GM19397 (cell line): Measurements from ENCODE around the gene GRM4.
"Not testable (repeated sequence)": the region's sequence is repeated elsewhere in the genome, so short reads cannot be mapped to it uniquely, and the experiment has no call there.

Source experiments
- ATAC-seq: cut with Tn5 transposase; IDR thresholded peaks from one replicate; pipeline ENCODE4 v1.9.1; 2021; ENCODE audit warnings: mild to moderate bottlenecking, moderate library complexity; ENCODE audit not compliant: unreplicated experiment

GRM4 gene

DNA sequence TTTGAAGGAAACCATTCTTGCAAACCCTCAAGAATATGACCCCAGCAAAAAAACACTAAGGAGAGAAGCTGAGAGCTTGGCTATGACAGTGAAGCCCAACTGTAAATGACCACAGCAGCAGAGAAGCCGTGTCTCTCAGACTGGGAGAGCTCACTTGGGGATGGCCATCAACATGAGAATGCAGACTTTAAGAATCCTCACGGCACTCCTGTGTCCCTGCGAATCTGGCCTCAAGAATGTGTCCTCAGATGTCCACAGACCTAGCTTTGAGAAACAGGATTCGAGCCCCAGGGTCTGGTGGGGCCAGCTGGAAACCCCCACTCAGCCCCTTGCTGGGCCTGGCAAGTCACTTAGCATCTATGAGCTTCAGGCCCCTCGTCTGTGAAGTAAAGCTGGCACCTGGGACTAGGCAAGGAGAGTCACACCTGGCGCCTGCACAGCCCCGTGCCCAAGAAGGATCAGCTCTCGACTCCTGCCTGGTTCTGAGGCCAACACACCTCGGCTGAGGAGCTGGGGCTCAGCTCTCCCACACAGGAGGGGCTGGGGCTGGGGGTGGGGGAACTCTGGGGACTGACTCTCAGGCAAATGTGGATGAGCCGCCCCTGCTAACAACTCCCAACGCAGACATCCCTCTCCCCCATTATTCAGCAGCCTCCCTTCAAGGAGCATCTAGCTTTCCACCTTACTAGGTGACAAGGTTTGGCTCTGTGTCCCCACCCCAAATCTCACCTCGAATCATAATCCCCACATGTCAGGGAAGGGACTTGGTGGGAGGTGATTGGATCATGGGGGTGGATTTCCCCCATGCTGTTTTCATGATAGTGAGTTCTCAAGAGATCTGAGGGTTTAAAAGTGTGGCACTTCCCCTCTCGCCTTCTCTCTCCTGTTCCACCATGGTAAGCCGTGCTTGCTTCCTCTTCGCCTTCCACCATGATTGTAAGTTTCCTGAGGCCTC is 97.7 kb downstream of the GRM4 start:
- no peak for ATAC-seq

DNA sequence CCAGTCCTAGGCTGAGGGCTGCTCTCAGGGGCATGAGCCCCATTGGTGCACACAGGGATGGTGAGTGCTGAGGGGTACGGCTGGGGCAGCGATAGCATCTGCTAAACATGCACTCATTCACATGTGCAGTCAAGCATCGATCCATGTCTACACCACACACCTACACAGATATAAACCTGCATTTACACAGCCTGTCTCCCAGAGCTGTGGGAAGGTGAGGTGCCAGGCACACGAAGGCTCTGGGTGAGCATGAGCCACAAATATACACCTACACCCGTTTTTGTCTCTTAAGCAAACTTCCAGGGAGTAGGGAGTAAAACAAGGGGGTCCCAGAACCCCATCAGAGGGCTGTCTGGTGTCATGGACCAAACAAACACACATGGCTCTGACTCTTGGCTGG is 99.3 kb downstream of the GRM4 start:
- ATAC-seq: no peak

DNA sequence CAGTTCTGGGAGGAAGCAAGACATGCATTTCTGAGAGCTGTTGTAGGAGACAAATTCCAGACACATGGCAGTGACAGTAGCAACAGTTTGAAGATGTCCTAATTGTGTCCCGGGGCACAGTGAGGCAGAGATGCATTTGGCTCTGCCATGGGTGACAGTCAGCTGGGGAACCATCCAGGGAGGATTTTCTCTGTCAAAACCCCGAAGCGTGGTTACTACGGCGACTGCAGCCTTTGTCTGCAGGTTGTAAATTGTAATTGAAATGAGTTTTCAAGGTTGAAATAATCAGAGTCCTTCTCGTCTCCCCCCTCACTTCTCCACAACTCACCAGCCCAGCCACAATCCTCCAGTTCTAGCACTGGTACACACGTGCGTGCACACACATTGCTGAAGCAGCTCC is 100.1 kb downstream of the GRM4 start:
- ATAC-seq: no peak

DNA sequence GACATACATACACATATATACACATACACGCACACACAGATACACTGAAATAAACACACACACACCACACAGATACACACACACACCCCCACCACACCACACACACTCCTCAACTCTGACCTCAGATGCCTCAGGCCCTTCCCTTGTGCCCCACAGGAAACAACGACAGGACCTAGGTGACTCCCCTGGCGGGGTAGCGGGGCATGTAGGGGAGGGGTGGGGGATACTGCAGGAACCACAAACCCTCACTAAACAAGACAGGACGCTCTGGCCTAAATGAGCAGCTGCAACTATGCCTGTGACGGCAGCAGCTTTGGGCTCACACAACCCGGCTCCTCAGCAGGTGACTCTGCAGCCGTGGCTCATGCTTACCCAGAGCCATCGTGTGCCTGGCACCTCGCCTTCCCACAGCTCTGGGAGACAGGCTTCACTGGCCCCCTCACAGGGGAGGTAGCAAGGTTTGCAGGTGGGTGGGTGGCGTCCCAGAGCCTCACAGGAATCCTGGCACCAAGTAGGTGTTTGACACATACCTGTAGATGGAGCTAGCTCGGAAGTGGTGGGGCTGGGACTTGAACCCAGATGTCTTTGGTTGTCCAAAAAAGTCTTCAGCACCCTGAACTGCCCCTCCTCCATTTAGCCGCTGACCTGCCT is 100.8 kb downstream of the GRM4 start:
- no peak for ATAC-seq

DNA sequence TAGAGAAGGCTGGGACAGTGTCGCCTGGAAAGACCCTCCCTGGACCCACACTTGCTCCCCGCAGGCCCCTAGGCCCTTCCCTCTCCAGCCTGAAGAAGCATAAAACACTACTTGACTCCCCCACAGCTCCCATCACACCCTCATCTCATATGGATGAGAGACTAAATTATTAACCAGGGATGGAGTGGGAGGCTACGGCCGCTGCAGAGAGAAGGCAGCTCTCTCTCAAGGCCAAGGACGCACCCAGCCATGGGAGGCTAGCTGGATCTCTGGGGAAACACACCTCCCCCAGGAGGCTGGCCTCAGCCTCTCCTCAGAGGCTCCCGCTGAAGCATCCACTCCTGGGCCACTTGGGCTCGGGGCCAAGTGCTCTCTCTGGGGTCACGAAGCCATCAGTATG is 102.5 kb downstream of the GRM4 start:
- ATAC-seq: no peak

DNA sequence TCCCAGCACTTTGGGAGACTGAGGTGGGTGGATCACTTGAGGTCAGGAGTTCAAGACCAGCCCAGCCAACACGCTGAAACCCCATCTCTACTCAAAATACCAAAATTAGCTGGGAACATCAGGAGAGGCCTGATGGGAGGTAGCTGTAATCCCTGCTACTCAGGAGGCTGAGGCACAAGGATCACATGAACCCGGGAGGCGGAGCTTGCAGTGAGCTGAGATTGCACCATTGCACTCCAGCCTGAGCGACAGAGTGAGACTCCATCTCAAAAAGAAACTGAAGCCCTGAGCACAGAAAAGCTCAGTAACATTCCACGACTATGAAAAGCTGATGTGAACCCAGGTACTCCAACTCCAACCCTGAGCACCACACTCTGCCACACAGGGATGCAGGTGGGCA is 103.9 kb downstream of the GRM4 start:
- ATAC-seq: not testable (repeated sequence)

DNA sequence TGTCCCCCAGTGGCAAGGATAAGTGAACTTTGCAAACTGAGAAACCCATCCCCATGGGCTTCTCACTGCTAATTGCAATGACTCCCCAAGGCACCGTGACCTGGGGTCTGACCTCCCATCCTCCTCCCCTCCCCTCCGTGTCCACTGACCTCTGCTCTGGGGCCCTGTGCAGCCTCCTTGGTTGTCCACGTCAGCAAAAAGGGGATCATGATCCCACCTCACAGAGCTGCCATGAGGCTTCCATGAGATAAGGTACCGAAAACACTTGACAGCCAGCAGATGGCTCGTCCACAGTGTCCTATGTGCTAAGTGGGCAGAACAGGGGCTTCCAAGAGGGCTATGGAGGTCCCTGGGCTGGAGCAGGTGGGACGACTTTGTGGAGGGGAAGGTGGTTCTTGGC is 104.5 kb downstream of the GRM4 start:
- ATAC-seq: no peak

DNA sequence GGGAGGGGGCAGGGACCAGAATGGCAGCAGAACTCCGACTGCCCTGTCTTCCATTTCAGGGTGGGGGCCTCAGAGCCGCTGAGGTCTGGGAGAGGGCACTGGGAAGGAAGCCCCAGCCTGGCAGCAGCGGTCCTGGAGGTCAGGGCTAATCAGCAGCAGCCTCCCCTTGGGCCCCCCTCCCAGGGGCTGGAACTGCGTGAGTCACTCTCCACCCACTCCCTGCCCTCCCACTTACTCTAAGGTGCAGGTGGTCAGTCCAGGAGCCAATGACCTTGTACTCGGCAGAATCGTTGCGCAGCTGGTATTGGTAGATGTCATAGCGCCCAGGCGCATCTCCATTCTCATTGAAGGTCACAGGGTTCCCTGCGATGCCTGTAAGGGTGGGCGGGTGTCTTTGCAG is 105.9 kb downstream of the GRM4 start:
- ATAC-seq: no peak

DNA sequence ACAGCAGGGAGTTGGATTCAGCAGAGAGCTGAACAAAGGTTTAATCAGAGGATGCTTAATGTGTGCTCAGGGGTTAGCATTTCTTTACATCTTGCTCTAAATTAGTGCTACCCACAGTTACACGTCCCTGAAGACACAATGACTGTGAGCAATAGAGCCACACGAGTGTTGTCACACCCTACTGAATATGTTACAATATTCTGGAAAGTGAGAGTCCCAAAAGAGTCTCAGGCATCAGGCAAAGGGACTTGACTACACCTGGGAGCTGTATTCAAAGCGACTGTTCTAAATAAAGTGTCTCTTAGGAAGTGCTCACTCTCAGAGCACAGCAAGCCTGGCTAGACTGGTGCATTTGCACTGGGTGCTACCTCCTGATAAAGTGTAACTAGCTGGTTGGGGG is 108.7 kb downstream of the GRM4 start:
- no peak for ATAC-seq

DNA sequence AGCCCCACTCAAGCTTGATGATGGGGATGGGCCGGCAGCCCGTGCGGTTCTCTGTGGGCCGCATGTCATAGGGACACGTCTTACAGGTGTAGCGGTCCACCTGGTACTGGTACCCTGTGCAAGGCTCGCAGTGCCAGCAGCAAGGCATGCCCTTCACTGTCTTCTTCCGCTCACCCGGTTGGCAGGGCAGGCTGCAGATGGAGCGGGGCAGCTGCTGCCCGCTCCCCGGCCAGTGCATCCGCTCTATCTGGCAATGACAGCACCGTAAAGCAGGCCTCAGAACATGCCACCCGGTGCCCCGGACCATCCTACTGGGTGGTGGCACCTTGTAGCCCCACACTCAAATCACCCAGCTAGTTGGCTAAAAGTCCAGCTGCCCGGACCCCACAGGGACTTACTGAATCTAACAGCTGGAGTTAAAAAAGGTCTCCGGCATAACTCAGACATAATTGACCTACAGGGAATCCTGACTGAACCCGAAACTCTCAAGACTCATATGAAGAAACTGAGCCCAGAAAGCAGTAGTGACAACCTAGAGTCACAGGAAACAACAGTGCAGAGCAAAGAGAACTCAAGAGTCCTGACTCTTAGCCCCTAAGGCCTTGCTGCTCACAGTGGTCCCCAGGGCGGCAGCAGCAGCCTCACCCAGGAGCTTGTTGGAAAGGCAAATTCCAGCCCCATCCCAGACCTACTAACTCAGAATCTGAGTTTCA is 109.4 kb downstream of the GRM4 start:
- ATAC-seq: no peak

DNA sequence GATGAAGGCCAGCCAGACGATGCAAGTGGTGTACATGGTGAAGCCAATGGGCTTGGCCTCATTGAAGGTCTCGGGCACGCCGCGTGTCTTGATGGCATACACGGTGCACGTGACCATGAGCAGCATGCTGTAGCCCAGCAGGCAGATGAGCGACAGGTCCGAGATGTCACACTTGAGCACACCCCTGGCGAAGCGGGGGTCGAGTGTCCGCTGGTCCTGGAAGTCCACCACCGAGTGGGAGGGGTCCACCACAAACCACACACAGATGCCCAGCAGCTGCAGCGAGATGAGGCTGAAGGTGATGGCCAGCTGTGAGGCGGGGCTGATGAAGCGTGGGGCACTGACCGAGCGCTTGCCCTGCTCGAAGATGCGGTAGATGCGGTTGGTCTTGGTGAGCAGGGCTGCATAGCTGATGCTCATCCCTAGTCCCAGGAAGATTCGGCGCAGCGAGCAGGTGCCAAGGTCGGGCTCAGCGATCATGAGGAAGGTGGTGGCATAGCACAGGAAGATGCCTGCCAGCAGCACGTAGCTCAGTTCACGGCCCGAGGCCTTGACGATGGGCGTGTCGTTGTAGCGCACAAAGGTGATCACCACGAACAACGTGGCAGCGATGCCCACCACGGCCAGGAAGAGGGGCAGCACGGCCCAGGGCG is 110.1 kb downstream of the GRM4 start:
- no peak for ATAC-seq

DNA sequence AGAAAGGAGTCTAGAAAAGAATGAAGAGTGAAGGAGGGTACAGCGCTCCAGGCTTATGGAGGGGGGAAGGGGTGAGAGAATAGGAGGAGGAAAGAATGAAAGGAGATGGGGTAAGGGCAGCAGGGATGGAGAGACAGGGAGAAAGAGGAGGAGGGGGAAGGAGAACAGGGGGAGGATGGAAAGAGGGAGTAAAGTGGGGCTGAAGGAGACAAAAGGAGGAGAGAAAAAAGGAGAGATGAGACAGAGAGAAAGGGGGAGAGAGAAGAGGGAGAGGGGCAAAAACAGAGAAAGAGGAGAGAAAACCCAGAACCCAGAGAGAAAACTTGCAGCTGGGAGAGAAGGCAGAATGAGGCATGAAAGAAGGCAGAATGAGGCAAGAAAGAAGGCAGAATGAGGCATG is 110.7 kb downstream of the GRM4 start:
- no peak for ATAC-seq

DNA sequence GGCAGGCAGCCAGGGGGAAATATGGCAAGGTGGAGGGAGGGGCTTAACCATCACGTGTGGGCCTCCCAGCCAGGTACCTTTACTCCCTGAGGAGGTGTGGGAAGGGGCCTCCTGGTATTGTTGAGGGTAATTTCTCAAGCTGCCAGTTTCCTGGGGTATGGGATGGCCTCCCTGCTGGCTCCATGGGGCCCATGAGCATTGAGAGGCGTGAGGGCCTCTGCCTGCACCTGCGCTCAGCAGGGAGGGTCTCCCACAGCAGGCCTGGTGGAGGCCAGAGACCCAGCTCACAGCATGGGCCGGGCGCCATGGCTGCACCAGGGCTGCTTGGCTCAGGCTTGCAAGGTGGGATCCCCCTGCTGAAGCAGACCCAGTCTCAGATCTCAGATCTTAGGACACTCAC is 113.0 kb downstream of the GRM4 start:
- ATAC-seq: no peak

DNA sequence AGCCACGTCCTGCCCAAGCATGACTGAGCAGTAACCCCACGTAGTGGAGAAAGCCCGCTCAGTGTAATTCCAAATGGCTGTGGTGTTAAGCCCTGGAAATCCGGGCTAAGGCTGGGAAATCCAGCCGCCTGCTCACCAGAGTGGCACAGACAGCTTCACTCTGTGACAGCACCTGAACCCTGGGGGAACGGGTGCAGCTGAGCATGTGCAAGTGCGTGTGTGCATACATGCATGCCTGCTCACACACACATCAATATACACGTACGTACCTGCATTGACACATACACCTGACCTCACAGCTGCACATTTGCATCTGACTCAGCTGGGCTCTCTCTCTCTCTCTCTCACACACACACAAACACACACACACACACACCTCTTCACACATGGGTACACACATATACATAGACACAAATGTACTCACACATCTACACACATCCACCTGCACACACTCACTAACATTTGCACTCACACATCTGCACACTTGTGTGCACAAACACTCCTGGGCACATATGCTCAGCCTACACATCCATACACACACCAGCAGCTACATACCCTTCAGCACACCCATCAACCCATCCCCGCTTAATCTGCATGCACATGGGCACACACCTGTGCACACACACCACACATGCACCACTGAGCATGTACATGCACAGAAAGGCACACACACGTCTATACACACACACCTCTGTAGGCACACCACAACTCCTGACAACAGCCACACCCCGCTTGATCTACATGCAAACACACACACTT is 114.1 kb downstream of the GRM4 start:
- no peak for ATAC-seq

DNA sequence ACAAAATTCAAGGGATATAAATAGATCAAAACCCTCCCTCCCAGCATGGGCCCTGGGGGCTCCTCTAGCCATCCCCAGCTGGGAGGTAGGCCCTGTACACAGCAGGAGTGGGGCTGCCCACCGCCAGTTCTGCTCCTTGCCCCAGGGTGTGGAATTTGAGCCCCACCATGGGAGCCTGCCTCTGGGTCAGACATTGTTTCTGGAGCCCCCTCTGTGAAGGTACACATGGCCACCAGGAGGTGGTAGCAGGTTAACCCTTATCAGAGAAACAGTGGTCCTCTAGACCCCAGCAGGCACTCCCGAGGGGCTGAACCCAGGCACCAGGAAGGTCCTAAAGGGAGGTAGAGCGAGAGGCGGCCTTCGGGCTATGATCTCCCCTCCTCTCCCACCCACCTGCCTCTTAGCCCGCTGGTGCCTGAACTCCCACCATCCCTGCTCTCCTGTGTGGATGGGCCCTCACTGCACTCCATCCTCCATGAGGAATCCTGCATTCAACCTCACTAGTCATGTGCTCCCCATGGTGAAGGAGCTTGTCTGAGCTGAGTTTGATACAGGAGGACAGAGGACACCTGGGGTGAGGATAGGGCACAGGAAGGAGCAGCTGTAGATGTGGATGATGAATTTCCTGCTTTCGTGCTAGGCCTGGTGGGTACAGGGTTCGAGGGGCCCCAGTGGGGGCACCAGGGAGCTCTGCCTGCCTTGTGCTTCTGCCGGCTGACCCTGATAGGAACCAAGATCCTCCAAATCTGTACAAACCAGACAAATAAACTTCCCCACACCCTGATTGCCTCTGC is 114.9 kb downstream of the GRM4 start:
- no peak for ATAC-seq

DNA sequence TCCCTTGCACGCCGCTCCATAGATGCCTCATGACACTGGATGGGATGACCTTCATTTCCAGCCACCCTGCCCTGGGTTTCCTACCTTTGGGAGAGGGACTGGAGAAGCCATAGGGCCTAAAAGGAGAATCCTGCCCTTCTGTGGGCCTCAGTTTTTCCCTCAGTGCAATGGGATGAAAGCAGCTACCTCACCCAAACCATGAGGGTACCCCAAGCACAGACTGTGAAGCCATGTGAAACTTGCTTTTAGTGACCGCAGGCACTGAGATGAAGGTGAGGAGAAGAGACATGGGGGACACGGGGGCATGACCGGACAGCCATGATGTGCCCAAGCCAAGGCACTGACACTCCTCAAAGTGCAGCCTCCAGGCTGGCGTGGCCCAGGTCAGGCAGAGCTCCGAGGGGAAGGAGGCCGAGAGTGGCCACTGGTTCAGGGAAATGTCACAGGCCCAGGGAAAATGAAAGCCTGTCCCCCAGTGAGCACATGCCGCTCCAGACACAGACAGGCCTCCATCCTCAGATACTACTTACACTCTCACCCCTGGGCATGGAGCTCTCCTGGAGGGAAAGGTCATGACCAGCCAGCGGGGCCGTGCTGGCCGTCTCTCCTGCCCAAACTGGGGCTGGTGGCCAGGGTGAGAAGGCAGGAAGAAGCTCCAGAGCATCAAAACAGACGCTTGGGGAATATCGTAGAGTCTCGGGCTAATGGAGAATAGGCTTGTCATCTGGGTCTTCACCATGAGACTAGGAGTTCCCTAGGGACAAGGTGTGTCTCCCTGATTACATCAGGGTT is 116.2 kb downstream of the GRM4 start:
- no peak for ATAC-seq

DNA sequence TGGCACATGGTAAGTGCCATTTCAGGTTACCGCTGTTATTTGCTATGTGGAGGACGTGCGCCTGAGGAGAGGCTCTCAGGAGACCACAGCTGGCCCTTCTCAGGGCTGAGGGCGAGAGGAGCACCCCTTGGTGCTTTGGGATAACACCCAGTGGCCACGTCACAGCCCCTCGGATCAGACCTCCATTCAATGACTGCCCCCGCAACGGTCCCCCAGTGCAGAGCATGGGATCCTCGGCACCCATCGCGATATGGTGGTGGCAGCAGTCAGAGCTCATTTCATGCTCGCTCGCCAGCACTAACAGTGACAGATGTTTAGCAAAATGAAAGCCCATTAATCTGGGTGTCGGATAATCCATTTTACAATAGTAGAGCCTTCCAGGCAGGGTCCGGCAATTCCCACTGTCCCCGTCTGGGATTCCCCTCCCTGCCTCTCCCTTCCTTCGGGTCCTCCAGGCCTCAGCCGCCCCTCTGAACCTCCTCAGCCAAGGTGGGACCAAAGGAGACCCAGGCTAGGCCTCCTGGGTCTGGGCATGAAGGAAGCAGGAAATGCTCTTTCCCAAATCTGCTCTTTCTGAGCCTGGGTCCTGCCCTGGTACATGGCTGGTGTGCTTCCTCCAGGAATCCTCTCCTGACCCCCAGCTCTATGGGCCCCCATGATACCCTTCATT is 117.1 kb downstream of the GRM4 start:
- ATAC-seq: no peak

DNA sequence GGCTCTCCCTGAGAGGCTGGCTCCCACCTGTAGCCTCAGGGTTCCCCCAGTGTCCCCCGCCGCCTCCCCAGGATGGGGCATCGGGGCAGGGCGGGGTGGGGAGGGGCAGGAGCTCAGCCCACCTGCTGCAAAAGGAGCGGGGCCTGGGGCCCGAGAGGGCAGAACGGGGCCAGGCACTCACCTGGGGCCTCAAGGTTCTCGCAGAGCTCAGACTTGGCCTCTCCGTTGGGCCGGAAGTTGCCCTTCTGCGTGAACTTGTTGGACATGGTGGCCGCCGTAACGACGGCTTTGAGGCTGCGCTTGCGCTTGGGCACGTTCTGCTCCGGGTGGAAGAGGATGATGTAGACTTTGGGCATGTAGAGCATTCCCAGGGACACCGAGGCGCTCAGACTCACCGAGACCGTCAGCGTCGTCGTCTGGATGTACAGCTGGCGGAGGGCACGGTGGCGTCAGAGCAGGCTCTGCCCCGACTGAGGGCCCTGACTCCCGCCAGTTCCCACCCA is 117.9 kb downstream of the GRM4 start:
- no peak for ATAC-seq
